Right lobe of liver (tissue), 4 donors: ENCODE measurements around the gene TRAPPC2B.

Experiments used
- CTCF ChIP-seq, 4 donors: fragments of 200-600 bp in 3 of 4; fragments of 450-650 bp in 1 of 4; IDR thresholded peaks; one replicate each; pipeline versions ENCODE4 v1.5.1 to v1.8.0; 2016 to 2022; ENCODE audit warnings: antibody characterized with exemption in 4 of 4, mild to moderate bottlenecking in 2 of 4
- POLR2A ChIP-seq: fragments of 450-650 bp; IDR thresholded peaks from one replicate; pipeline ENCODE4 v1.6.1; 2017; ENCODE audit warnings: antibody characterized with exemption, mild to moderate bottlenecking
- donor health status: DM: no; HTN: no; CAD: no.
- donor health status: DM: no; HTN: no; CAD: no.
- donor health status: DM: no; HTN: yes; CAD: no.

GRCh38 chr19:57324992-57325391 is 38.4 kb upstream of the TRAPPC2B start:
- TF ChIP-seq CTCF (IDR thresholded peaks at IDR 0.05) (no peak), POLR2A (no peak)
